Caco-2 (cell line): Measurements from ENCODE around the gene DONSON. TPM values are rescaled to one million over a fixed set of nuclear protein-coding genes. Genes with fewer than 3 reads are reported as not detected.

Experiments used
- BruUV-seq: library from RNA; stranded (reverse); fragments of 400-500 nt; replicated peaks from 2 replicates; lab custom pipeline; 2021; lab: Mats Ljungman, UMichigan
- CTCF ChIA-PET: fragments of 300-600 bp; sonication (Branson Sonifier 250); formaldehyde crosslinking; loops from one replicate; lab custom pipeline; 2022; ENCODE audit warnings: antibody characterized with exemption; lab: Charles Lee
- POLR2A ChIA-PET: fragments of 300-600 bp; sonication (Branson Sonifier 250); formaldehyde crosslinking; loops from one replicate; lab custom pipeline; 2022; ENCODE audit warnings: antibody characterized with exemption; lab: Charles Lee
- DNase-seq, 2 experiments: peaks; one replicate each; pipeline versions ENCODE4 v3.0.0 to v3.0.0-alpha.2; 2020 to 2022
- H3K27me3 ChIP-seq: replicated peaks from 2 replicates; pipeline ENCODE4 v1.6.0; 2011; ENCODE audit warnings: low read length; ENCODE audit not compliant: control insufficient read depth, insufficient read depth
- H3K36me3 ChIP-seq: 2 replicates; pipeline ENCODE4 v1.5.1; 2011; ENCODE audit warnings: low read length; ENCODE audit not compliant: control insufficient read depth, insufficient read depth
- H3K4me1 ChIP-seq: fragments of 250-450 bp; sonication (Bioruptor Pico); 2 replicates; pipeline ENCODE4 v1.5.1; 2020; ENCODE audit warnings: mild to moderate bottlenecking
- H3K4me3 ChIP-seq: 2 replicates; pipeline ENCODE4 v1.5.1; 2011; ENCODE audit warnings: low read depth, mild to moderate bottlenecking, control low read depth, low read length
- H3K9me3 ChIP-seq: fragments of 250-450 bp; sonication (Bioruptor Pico); 2 replicates; pipeline ENCODE4 v1.5.1; 2020; ENCODE audit warnings: mild to moderate bottlenecking, moderate library complexity
- H3K27ac Mint-ChIP-seq: one replicate; pipeline ENCODE4 v1.8.0; 2022; ENCODE audit warnings: mixed read lengths; ENCODE audit not compliant: unreplicated experiment
- H3K27me3 Mint-ChIP-seq: one replicate; pipeline ENCODE4 v1.8.0; 2022; ENCODE audit warnings: mixed read lengths; ENCODE audit not compliant: insufficient read depth, unreplicated experiment
- H3K36me3 Mint-ChIP-seq: one replicate; pipeline ENCODE4 v1.8.0; 2022; ENCODE audit warnings: mild to moderate bottlenecking, mixed read lengths; ENCODE audit not compliant: insufficient read depth, unreplicated experiment
- H3K4me1 Mint-ChIP-seq: one replicate; pipeline ENCODE4 v1.8.0; 2022; ENCODE audit warnings: low read depth, mixed read lengths; ENCODE audit not compliant: unreplicated experiment
- H3K4me3 Mint-ChIP-seq: one replicate; pipeline ENCODE4 v1.8.0; 2022; ENCODE audit warnings: mild to moderate bottlenecking, moderate library complexity, mixed read lengths; ENCODE audit not compliant: unreplicated experiment
- H3K9me3 Mint-ChIP-seq: one replicate; pipeline ENCODE4 v1.8.0; 2022; ENCODE audit warnings: mixed read lengths; ENCODE audit not compliant: unreplicated experiment
- CTCF ChIP-seq, 2 experiments: fragments of 200-600 bp in 1 of 2; IDR thresholded peaks; 1 replicate in 1 of 2; 2 replicates in 1 of 2; pipeline versions ENCODE4 v1.5.1 to v1.8.0; 2011 to 2022; ENCODE audit warnings: antibody characterized with exemption in 1 of 2, control low read depth in 1 of 2, inconsistent platforms in 1 of 2, low read depth in 1 of 2, low read length in 1 of 2, mild to moderate bottlenecking in 1 of 2, moderate library complexity in 1 of 2; ENCODE audit not compliant: insufficient read depth in 1 of 2, severe bottlenecking in 1 of 2, unreplicated experiment in 1 of 2
- intact Hi-C: fragments of 100-400 bp; cut with micrococcal nuclease; formaldehyde crosslinking; loops from one replicate; pipeline ENCODE4 v1.10.0; 2022; ENCODE audit not compliant: unreplicated experiment
- total RNA-seq: library from RNA; stranded (reverse); gene quantifications from 2 replicates; pipeline ENCODE4 v1.2.3, GENCODE V29; 2022

The DONSON gene
- total RNA-seq, 1 experiment from 2014 or later = 36.2 TPM

GRCh38 chr21:33554236-33554981 is 34.1 kb downstream of the DONSON start:
- H3K4me3 ChIP-seq = no peak overlapping the region
- no peaks in the 10 kb centered on the region for H3K27me3 Mint-ChIP-seq
- intact Hi-C loops = no loop called here
- no peak for DNase-seq
- peaks cover 17% of the 10 kb centered on the region for H3K36me3 ChIP-seq
- no peaks in the 10 kb centered on the region for H3K4me1 ChIP-seq
- H3K9me3 Mint-ChIP-seq = peaks cover 4% of the 10 kb centered on the region
- H3K4me1 Mint-ChIP-seq = no peaks in the 10 kb centered on the region
- TF ChIP-seq CTCF (IDR thresholded peaks at IDR 0.05; ENCODE audit: insufficient read depth in 1 of 2, low read depth in 1 of 2, low read length in 1 of 2, severe bottlenecking in 1 of 2, unreplicated experiment in 1 of 2) = no peak
- peak overlapping the region; percentile 10 for H3K27ac Mint-ChIP-seq
- H3K9me3 ChIP-seq = no peaks in the 10 kb centered on the region
- peaks cover 99% of the 10 kb centered on the region for H3K36me3 Mint-ChIP-seq
- BruUV-seq = TSS peak; percentile 7
- H3K4me3 Mint-ChIP-seq = no peak overlapping the region
- POLR2A ChIA-PET = no interaction called here
- H3K27me3 ChIP-seq = no peaks in the 10 kb centered on the region
- CTCF ChIA-PET = interaction anchor here (1.4 kb wide), 1 partner anchor 51 kb away, joined by 3 read pairs; no protein-coding TSS in a partner anchor

- Histone ChIP-seq H3K4me3 (no peak overlapping the region), H3K27me3 (no peaks in the 10 kb centered on the region), H3K4me1 (no peaks in the 10 kb centered on the region), H3K36me3 (peaks cover 17% of the 10 kb centered on the region), H3K9me3 (no peaks in the 10 kb centered on the region)
- H3K9me3 Mint-ChIP-seq = peaks cover 10% of the 10 kb centered on the region
- no peak for TF ChIP-seq CTCF (IDR thresholded peaks at IDR 0.05; ENCODE audit: insufficient read depth in 1 of 2, low read depth in 1 of 2, low read length in 1 of 2, severe bottlenecking in 1 of 2, unreplicated experiment in 1 of 2)
- H3K36me3 Mint-ChIP-seq = peaks cover 99% of the 10 kb centered on the region
- H3K27ac Mint-ChIP-seq = no peak overlapping the region
- no peaks in the 10 kb centered on the region for H3K27me3 Mint-ChIP-seq
- CTCF ChIA-PET = no interaction called here
- no TSS peak for BruUV-seq
- H3K4me1 Mint-ChIP-seq = no peaks in the 10 kb centered on the region
- POLR2A ChIA-PET = no interaction called here
- H3K4me3 Mint-ChIP-seq = no peak overlapping the region
- no peak for DNase-seq
- intact Hi-C loops = no loop called here
Measured at GRCh38 chr21:33552999-33553598, 35.4 kb downstream of the DONSON start.

GRCh38 chr21:33552093-33552998 is 36.1 kb downstream of the DONSON start:
- BruUV-seq = no TSS peak
- ChIA-PET POLR2A (no interaction called here), CTCF (no interaction called here)
- peaks cover 17% of the 10 kb centered on the region for H3K36me3 ChIP-seq
- H3K4me1 ChIP-seq = no peaks in the 10 kb centered on the region
- H3K27ac Mint-ChIP-seq = no peak overlapping the region
- H3K9me3 Mint-ChIP-seq = peaks cover 10% of the 10 kb centered on the region
- no peak overlapping the region for H3K4me3 ChIP-seq
- H3K27me3 Mint-ChIP-seq = no peaks in the 10 kb centered on the region
- no peaks in the 10 kb centered on the region for H3K27me3 ChIP-seq
- intact Hi-C loops = no loop called here
- no peaks in the 10 kb centered on the region for H3K4me1 Mint-ChIP-seq
- peaks cover 99% of the 10 kb centered on the region for H3K36me3 Mint-ChIP-seq
- H3K9me3 ChIP-seq = no peaks in the 10 kb centered on the region
- no peak overlapping the region for H3K4me3 Mint-ChIP-seq
- TF ChIP-seq CTCF (IDR thresholded peaks at IDR 0.05; ENCODE audit: insufficient read depth in 1 of 2, low read depth in 1 of 2, low read length in 1 of 2, severe bottlenecking in 1 of 2, unreplicated experiment in 1 of 2) = no peak
- DNase-seq = no peak
